Left kidney (tissue), 2 donors: ENCODE measurements around the gene CCR3. TPM values are rescaled to one million over a fixed set of nuclear protein-coding genes. Genes with fewer than 3 reads are reported as not detected.

Source experiments
- DNase-seq: peaks from one replicate; pipeline ENCODE4 v3.0.0-alpha.2; 2013
- polyA plus RNA-seq: library from polyadenylated mRNA; unstranded; fragments of 120-200 nt; gene quantifications from one replicate; pipeline ENCODE4 v1.2.1, GENCODE V29; 2013; ENCODE audit not compliant: insufficient read length

Gene CCR3
- polyA plus RNA-seq, 1 donor: not detected

GRCh38 chr3:46297658-46298423 is 55.6 kb downstream of the CCR3 start:
- DNase-seq: no peak

GRCh38 chr3:46298871-46299607 is 56.8 kb downstream of the CCR3 start:
- DNase-seq: no peak

- DNase-seq: no peak
Measured at GRCh38 chr3:46299608-46300460, 57.6 kb downstream of the CCR3 start.

- no peak for DNase-seq
Measured at GRCh38 chr3:46300461-46300789, 58.2 kb downstream of the CCR3 start.

GRCh38 chr3:46301122-46301835 is 59.0 kb downstream of the CCR3 start:
- no peak for DNase-seq

GRCh38 chr3:46303240-46303639 is 61.0 kb downstream of the CCR3 start:
- DNase-seq: no peak

GRCh38 chr3:46304739-46305138 is 62.5 kb downstream of the CCR3 start:
- no peak for DNase-seq

GRCh38 chr3:46312991-46313390 is 70.7 kb downstream of the CCR3 start:
- no peak for DNase-seq

- no peak for DNase-seq
Measured at GRCh38 chr3:46314517-46314916, 72.3 kb downstream of the CCR3 start.

GRCh38 chr3:46316206-46316605 is 73.9 kb downstream of the CCR3 start:
- no peak for DNase-seq

Other genes with a start within 250 kb of the CCR3 start
- gene FYCO1, start 246.6 kb upstream of the CCR3 start, polyA plus RNA-seq: 17.5 TPM
- gene XCR1, start 215.0 kb upstream of the CCR3 start, polyA plus RNA-seq: 0.15 TPM
- gene CCR1, start 34.1 kb upstream of the CCR3 start, polyA plus RNA-seq: 2.0 TPM
- gene CCR2, start 111.7 kb downstream of the CCR3 start, polyA plus RNA-seq: 1.1 TPM
- gene CCR5, start 128.5 kb downstream of the CCR3 start, polyA plus RNA-seq: 0.33 TPM
- gene CCRL2, start 164.8 kb downstream of the CCR3 start, polyA plus RNA-seq: 1.2 TPM
- 1.7 TPM for gene LTF, start 222.4 kb downstream of the CCR3 start, polyA plus RNA-seq